ENCODE measurements around the gene ZNF367.
"Not testable (repeated sequence)": the region's sequence is repeated elsewhere in the genome, so short reads cannot be mapped to it uniquely, and the experiment has no call there.

The ZNF367 gene

GRCh38 chr9:96361668-96362067, 56.5 kb downstream of the ZNF367 start:
- no peak for DNase-seq (ENCODE audit: low read depth)

GRCh38 chr9:96360976-96361375, 57.2 kb downstream of the ZNF367 start:
- no peak for DNase-seq (ENCODE audit: low read depth)

- not testable (repeated sequence) for DNase-seq (ENCODE audit: low read depth)
These were observed 57.6 kb downstream of the ZNF367 start for GRCh38 chr9:96360523-96360922.

DNA sequence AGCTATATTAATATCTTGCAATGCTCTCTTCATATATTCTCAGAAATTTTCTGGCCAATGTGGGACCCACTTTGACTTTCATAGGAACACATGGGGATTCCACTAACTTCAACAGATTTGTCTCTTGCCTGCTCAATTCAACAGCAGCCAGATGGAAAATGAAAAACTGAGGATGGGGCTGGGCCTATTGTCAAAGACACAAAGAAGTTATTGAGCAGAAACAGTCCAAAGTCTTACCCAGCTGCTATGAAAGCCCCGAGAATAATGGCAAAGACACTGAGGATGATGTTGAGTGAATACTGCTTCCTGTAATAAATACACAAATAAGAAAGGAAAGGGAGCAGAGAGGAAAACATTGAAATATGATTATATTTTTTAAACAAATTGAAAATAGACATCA, 67.3 kb downstream of the ZNF367 start:
- no peak for DNase-seq (ENCODE audit: low read depth)

GRCh38 chr9:96348261-96348660, 69.9 kb downstream of the ZNF367 start:
- no peak for DNase-seq (ENCODE audit: low read depth)

DNA sequence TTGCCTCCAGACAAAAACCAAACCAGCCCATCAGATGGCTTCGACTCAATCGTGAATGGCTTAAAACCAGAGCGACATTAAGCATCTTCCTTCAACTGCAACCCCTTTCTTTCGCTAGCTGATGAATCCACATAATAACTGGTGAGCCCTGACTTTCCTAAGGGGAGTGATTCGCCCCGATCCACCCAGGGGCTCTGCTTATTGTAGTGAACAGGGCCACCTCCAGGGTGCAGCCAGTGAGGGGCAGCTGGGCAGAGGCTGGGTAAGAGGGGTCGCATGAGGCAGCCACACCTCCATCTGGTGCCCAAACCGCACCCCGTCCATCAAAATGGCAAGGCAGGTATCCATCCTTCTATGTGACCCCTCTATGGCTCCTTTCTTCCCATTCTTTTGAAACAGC, 72.6 kb downstream of the ZNF367 start:
- DNase-seq (ENCODE audit: low read depth) = no peak

DNA sequence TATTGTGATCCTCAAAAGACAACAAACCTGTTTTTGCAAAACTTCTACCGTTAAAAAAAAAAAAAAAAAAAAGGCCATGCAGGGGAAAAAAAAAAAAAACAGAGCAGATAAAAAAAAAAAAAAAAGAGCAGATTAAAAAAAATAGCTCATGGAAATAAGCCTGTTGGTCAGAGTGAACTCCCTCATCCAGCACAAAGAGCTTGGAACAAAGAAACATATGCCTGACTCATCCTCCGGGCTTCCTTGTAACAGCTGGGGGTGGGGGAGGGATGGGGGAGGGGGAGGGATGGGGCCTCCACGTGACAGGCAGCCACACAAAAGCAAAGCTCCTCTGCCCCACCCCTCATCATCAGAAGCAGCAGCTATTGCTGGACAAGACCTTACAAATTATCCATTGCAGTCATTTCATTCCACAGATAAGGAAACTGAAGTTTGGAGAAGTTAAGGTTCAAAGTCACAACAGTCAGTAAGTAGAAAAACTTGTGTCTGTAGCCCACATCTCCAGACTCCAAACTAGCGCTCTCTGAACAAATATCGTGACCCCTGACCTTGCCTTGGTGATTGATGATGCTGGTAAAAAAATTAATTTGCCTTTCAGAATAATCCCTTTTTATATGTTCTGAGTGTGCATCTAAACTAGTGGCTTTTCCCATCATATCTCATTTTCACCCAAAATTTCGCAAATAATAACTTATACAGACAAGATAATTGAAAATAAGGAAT, 73.6 kb downstream of the ZNF367 start:
- peak; percentile 96 for DNase-seq (ENCODE audit: low read depth)

DNA sequence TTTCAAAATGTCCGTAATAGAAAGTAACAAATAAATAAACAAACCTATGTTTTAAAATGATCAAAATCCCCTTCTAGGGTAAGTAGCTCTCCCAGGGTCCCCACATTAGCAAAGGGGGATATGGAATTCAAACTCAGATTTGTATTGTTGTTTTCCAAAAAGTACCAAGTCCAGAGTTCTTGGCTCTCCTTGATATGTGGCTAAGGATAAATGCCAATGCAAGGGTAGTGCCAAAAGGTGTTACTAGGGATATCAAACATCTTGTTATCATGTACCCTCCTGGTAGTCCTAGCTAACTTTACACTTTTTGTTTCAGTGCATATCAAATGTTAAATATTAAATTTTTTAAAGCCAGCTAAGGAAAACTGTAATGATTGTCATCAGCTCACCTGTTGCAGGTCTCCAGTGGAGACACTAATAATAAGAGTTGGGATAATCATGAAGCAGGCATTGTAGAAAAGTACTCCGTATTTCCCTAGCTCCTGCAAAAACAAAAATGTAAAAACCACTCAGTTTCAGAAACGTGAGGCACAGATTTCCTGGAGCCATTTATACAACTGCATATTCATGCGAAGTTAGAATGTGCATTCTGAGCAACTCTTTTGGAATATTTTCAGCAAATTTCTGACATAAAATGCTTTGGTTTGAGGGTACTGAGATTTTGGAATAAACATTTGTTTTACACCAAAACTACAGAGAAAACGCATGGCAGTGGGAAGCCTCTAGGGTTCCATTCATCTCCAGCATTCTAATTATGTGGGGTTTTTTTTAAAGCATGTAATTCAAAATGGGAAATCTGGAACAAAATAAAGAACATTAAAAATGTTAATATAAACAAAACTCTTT, 74.4 kb downstream of the ZNF367 start:
- DNase-seq (ENCODE audit: low read depth) = no peak

GRCh38 chr9:96342571-96343245, 75.5 kb downstream of the ZNF367 start:
- DNase-seq (ENCODE audit: low read depth) = no peak

GRCh38 chr9:96340707-96341106, 77.5 kb downstream of the ZNF367 start:
- DNase-seq (ENCODE audit: low read depth) = no peak

DNA sequence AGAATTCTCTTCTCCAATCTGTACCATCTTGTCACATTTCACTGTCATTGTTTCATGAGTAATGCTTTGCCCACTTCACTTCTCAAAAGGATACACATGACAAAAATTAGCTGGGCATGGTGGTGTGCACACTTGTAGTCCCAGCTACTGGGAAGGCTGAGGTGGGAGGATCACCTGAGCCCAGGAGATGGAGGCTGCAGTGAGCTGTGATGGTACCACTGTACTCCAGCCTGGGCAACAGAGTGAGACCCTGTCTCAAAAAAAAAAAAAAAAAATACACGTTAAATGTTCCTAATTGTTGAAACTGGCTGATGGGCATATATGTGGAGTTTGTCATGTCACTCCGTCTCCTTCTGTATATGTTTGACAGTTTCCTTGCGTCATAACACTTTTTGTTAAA, 79.9 kb downstream of the ZNF367 start:
- no peak for DNase-seq (ENCODE audit: low read depth)

All from fibroblast of the conjunctiva (primary cell).